HPDE6-E6E7 (cell line): ENCODE results near the gene CDC42BPA.
"Not testable (repeated sequence)": the region's sequence is repeated elsewhere in the genome, so short reads cannot be mapped to it uniquely, and the experiment has no call there.

Source experiments
- DNase-seq: peaks from one replicate; pipeline ENCODE4 v3.0.0; 2011; ENCODE audit warnings: missing footprints; ENCODE audit errors: extremely low spot score

Gene CDC42BPA

GRCh38 chr1:227336136-227336535 lies 17.8 kb upstream of the CDC42BPA start:
- not testable (repeated sequence) for DNase-seq

GRCh38 chr1:227335242-227336020 lies 17.1 kb upstream of the CDC42BPA start:
- no peak for DNase-seq

GRCh38 chr1:227333423-227333822 lies 15.1 kb upstream of the CDC42BPA start:
- no peak for DNase-seq

GRCh38 chr1:227330279-227331076 lies 12.2 kb upstream of the CDC42BPA start:
- DNase-seq, result no peak

GRCh38 chr1:227328405-227329019 lies 10.2 kb upstream of the CDC42BPA start:
- no peak for DNase-seq

GRCh38 chr1:227325156-227325555 lies 6.9 kb upstream of the CDC42BPA start:
- DNase-seq, result no peak

GRCh38 chr1:227323967-227324268 lies 5.6 kb upstream of the CDC42BPA start:
- no peak for DNase-seq

- no peak for DNase-seq
Observed at GRCh38 chr1:227323171-227323966, 5.1 kb upstream of the CDC42BPA start.

GRCh38 chr1:227322376-227322775 lies 4.1 kb upstream of the CDC42BPA start:
- no peak for DNase-seq

- no peak for DNase-seq
Observed at GRCh38 chr1:227321035-227321434, 2.7 kb upstream of the CDC42BPA start.

- no peak for DNase-seq
Observed at GRCh38 chr1:227320476-227320875, 2.2 kb upstream of the CDC42BPA start.

- DNase-seq, result peak; percentile 13
Observed at GRCh38 chr1:227318853-227319607, 738 bp upstream of the CDC42BPA start.

- DNase-seq, result peak; percentile 28
Observed at GRCh38 chr1:227317523-227318015, 723 bp downstream of the CDC42BPA start.

GRCh38 chr1:227317011-227317451 lies 1.3 kb downstream of the CDC42BPA start:
- DNase-seq, result no peak

GRCh38 chr1:227316456-227316855 lies 1.8 kb downstream of the CDC42BPA start:
- no peak for DNase-seq

- peak; percentile 20 for DNase-seq
Observed at GRCh38 chr1:227315629-227316346, 2.5 kb downstream of the CDC42BPA start.

GRCh38 chr1:227314014-227314848 lies 4.1 kb downstream of the CDC42BPA start:
- no peak for DNase-seq

GRCh38 chr1:227312361-227313025 lies 5.8 kb downstream of the CDC42BPA start:
- no peak for DNase-seq
